Gastroesophageal sphincter (tissue), 4 donors: Measurements from ENCODE around the gene NPDC1. TPM values are rescaled to one million over a fixed set of nuclear protein-coding genes. Genes with fewer than 3 reads are reported as not detected.

Source experiments
- ATAC-seq: fragments of 150-250 bp; one replicate; pipeline ENCODE4 v1.9.1; 2016; ENCODE audit warnings: mild to moderate bottlenecking, moderate library complexity
- H3K27ac ChIP-seq, 4 donors: fragments of 200-600 bp; sonication (generic) in 3 of 4; 1 replicate in 3 of 4; 2 replicates in 1 of 4; pipeline ENCODE4 v1.5.1; 2016 to 2019
- H3K27me3 ChIP-seq: fragments of 200-600 bp; sonication (generic); one replicate; pipeline ENCODE4 v1.5.1; 2019
- H3K36me3 ChIP-seq, 2 donors: fragments of 200-600 bp; sonication (generic); one replicate each; pipeline ENCODE4 v1.5.1; 2019; ENCODE audit warnings: control low read depth in 1 of 2
- H3K4me1 ChIP-seq, 3 donors: fragments of 200-600 bp; sonication (generic); 1 replicate in 2 of 3; 2 replicates in 1 of 3; pipeline ENCODE4 v1.5.1; 2016 to 2019; ENCODE audit warnings: control low read depth in 2 of 3
- H3K4me3 ChIP-seq, 2 donors: fragments of 200-600 bp; sonication (generic); one replicate each; pipeline ENCODE4 v1.5.1; 2019; ENCODE audit warnings: mild to moderate bottlenecking in 1 of 2, moderate library complexity in 1 of 2
- H3K9me3 ChIP-seq, 3 donors: fragments of 200-600 bp; sonication (generic); one replicate each; pipeline ENCODE4 v1.5.1; 2017 to 2019; ENCODE audit warnings: control low read depth in 2 of 3
- CTCF ChIP-seq, 4 experiments: fragments of 200-600 bp in 2 of 4; fragments of 450-650 bp in 2 of 4; sonication (generic) in 1 of 4; IDR thresholded peaks; one replicate each; pipeline ENCODE4 v1.5.1; 2017 to 2019; ENCODE audit warnings: antibody characterized with exemption in 4 of 4, mild to moderate bottlenecking in 2 of 4, moderate library complexity in 2 of 4
- EP300 ChIP-seq: sonication (generic); formaldehyde crosslinking; IDR thresholded peaks from one replicate; pipeline ENCODE4 v1.6.1; 2017; ENCODE audit warnings: antibody characterized with exemption, mild to moderate bottlenecking
- POLR2A ChIP-seq, 2 donors: fragments of 450-650 bp; IDR thresholded peaks; one replicate each; pipeline ENCODE4 v1.6.1; 2017; ENCODE audit warnings: antibody characterized with exemption in 2 of 2, mild to moderate bottlenecking in 2 of 2, moderate library complexity in 1 of 2
- POLR2AphosphoS5 ChIP-seq: sonication (generic); formaldehyde crosslinking; IDR thresholded peaks from one replicate; pipeline ENCODE4 v1.6.1; 2017; ENCODE audit warnings: antibody characterized with exemption
- WGBS, 2 donors: methylation state at CpG; one replicate each; pipeline ENCODE4 v1.1.5; 2018; ENCODE audit warnings: low coverage in 1 of 2; 5-methylcytosine and 5-hydroxymethylcytosine counted together
- total RNA-seq, 4 donors: library from RNA; depleted of rRNA; stranded (reverse); fragments of >200 nt; gene quantifications; one replicate each; pipeline ENCODE4 v1.1.0, GENCODE V29; 2016

The NPDC1 gene
- total RNA-seq, 4 donors from 2014 or later: 50.4 to 69.9 (median 59.5) TPM

GRCh38 chr9:137030538-137031527 lies 15.1 kb downstream of the NPDC1 start:
- 40 to 94% methylated on average over 1 to 25 of the region's 65 CpGs for WGBS, 2 donors
- no peak overlapping the region for H3K27ac ChIP-seq

GRCh38 chr9:137030006-137030405 lies 16.0 kb downstream of the NPDC1 start:
- no peak overlapping the region for H3K27ac ChIP-seq

More at GRCh38 chr9:137030538-137031527, 15.1 kb downstream of the NPDC1 start:
- no peak for TF ChIP-seq CTCF (IDR thresholded peaks at IDR 0.05)
- TF ChIP-seq EP300: no peak
- no peak for TF ChIP-seq POLR2AphosphoS5
- TF ChIP-seq POLR2A (IDR thresholded peaks at IDR 0.05): no peak
- Histone ChIP-seq H3K4me1 (peaks cover 0 to 51% (median 35%) of the 10 kb centered on the region in 3 donors), H3K36me3 (no peaks in the 10 kb centered on the region), H3K4me3 (no peak overlapping the region), H3K27me3 (peaks cover 16% of the 10 kb centered on the region), H3K9me3 (no peaks in the 10 kb centered on the region)
- ATAC-seq: no peak

GRCh38 chr9:137029058-137029936 lies 16.7 kb downstream of the NPDC1 start:
- ATAC-seq: peak; percentile 57
- peaks cover 1% of the 10 kb centered on the region for H3K27me3 ChIP-seq
- peaks cover 0 to 44% (median 22%) of the 10 kb centered on the region in 3 donors for H3K4me1 ChIP-seq
- no peak for TF ChIP-seq POLR2A (IDR thresholded peaks at IDR 0.05)
- peak in 3 of 4 experiments; percentile 74 to 89 (median 84) for TF ChIP-seq CTCF (IDR thresholded peaks at IDR 0.05)
- no peak for TF ChIP-seq POLR2AphosphoS5
- WGBS, 2 donors: 6% methylated on average over 6 of the region's 19 CpGs; no CpG with 5 or more reads in 1 of the 2 donors
- H3K27ac ChIP-seq: peak overlapping the region in 2 of 4 donors; percentile 68 to 76
- peak overlapping the region in 1 of 2 donors; percentile 67 for H3K4me3 ChIP-seq
- no peaks in the 10 kb centered on the region for H3K36me3 ChIP-seq
- no peaks in the 10 kb centered on the region for H3K9me3 ChIP-seq

More at GRCh38 chr9:137030006-137030405, 16.0 kb downstream of the NPDC1 start:
- H3K4me3 ChIP-seq: no peak overlapping the region
- H3K4me1 ChIP-seq: peaks cover 0 to 51% (median 29%) of the 10 kb centered on the region in 3 donors
- no peak for ATAC-seq
- TF ChIP-seq POLR2A (IDR thresholded peaks at IDR 0.05): no peak
- no peak for TF ChIP-seq EP300
- no peak for TF ChIP-seq POLR2AphosphoS5
- no peak for TF ChIP-seq CTCF (IDR thresholded peaks at IDR 0.05)
- H3K27me3 ChIP-seq: peaks cover 8% of the 10 kb centered on the region
- WGBS, 2 donors: 80% methylated on average over 1 of the region's 15 CpGs; no CpG with 5 or more reads in 1 of the 2 donors
- no peaks in the 10 kb centered on the region for H3K36me3 ChIP-seq
- no peaks in the 10 kb centered on the region for H3K9me3 ChIP-seq

GRCh38 chr9:137028263-137029057 lies 17.5 kb downstream of the NPDC1 start:
- H3K27ac ChIP-seq: peak overlapping the region in 3 of 4 donors; percentile 63 to 76 (median 68)

More at GRCh38 chr9:137028263-137029057, 17.5 kb downstream of the NPDC1 start:
- Histone ChIP-seq H3K4me3 (peak overlapping the region; percentile 48 to 67), H3K9me3 (no peaks in the 10 kb centered on the region), H3K36me3 (no peaks in the 10 kb centered on the region), H3K27me3 (no peaks in the 10 kb centered on the region), H3K4me1 (peaks cover 0 to 44% (median 22%) of the 10 kb centered on the region in 3 donors)
- peak; percentile 72 for ATAC-seq
- 0% methylated on average over 1 of the region's 98 CpGs; no CpG with 5 or more reads in 1 of the 2 donors for WGBS, 2 donors
- no peak for TF ChIP-seq EP300
- TF ChIP-seq CTCF (IDR thresholded peaks at IDR 0.05): peak in 3 of 4 experiments; percentile 18 to 46 (median 26)
- no peak for TF ChIP-seq POLR2AphosphoS5
- no peak for TF ChIP-seq POLR2A (IDR thresholded peaks at IDR 0.05)
